Epithelial cell of proximal tubule (primary cell): ENCODE data around the gene PTK6. TPM values are rescaled to one million over a fixed set of nuclear protein-coding genes. Genes with fewer than 3 reads are reported as not detected.
"Not testable (repeated sequence)": the region's sequence is repeated elsewhere in the genome, so short reads cannot be mapped to it uniquely, and the experiment has no call there.

Experiments used
- DNase-seq: peaks from one replicate; pipeline ENCODE4 v3.0.0-alpha.2; 2011; ENCODE audit warnings: low read depth
- H3K4me3 ChIP-seq: 2 replicates; pipeline ENCODE4 v1.5.1; 2011; ENCODE audit warnings: low read depth, mild to moderate bottlenecking, low read length
- total RNA-seq: library from RNA; depleted of rRNA; stranded (reverse); fragments of >200 nt; gene quantifications from 2 replicates; pipeline ENCODE4 v1.2.3, GENCODE V29; 2015
- TF ChIP-seq, protein P1 (sequence below): conservative IDR thresholded peaks from 2 replicates; pipeline ENCODE4 v1.5.1; 2012; ENCODE audit warnings: low read depth, mild to moderate bottlenecking, low read length

Gene PTK6
- total RNA-seq, 1 donor from 2014 or later, result not detected

DNA sequence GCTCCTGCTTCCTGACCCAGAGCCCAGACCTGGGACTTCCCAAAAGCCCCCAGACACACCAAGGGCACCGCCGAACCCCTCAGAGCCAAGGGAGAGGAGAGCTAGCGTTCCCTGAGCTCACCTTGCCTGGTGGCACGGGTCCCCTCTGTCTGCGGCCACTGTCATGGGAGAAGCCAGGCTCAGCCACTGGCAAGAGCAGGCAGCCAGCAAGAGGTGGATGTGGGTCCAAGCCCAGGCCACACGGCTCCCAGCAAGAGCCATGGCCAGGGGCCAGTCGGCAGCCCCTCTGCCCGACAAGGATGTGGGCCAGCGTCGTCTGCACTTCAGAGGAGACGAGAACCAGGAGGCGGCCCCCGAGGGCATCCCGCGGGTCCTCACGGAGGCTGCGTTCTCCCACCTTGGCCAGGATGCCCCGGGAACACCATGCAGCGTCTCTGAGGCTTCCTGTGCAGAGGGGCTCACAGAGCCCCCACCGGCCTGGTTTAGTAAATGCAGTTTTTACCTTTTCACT, 18.8 kb downstream of the PTK6 start:
- TF ChIP-seq, protein P1, sequence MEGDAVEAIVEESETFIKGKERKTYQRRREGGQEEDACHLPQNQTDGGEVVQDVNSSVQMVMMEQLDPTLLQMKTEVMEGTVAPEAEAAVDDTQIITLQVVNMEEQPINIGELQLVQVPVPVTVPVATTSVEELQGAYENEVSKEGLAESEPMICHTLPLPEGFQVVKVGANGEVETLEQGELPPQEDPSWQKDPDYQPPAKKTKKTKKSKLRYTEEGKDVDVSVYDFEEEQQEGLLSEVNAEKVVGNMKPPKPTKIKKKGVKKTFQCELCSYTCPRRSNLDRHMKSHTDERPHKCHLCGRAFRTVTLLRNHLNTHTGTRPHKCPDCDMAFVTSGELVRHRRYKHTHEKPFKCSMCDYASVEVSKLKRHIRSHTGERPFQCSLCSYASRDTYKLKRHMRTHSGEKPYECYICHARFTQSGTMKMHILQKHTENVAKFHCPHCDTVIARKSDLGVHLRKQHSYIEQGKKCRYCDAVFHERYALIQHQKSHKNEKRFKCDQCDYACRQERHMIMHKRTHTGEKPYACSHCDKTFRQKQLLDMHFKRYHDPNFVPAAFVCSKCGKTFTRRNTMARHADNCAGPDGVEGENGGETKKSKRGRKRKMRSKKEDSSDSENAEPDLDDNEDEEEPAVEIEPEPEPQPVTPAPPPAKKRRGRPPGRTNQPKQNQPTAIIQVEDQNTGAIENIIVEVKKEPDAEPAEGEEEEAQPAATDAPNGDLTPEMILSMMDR, result no peak
- DNase-seq, result no peak
- no peak overlapping the region for H3K4me3 ChIP-seq

DNA sequence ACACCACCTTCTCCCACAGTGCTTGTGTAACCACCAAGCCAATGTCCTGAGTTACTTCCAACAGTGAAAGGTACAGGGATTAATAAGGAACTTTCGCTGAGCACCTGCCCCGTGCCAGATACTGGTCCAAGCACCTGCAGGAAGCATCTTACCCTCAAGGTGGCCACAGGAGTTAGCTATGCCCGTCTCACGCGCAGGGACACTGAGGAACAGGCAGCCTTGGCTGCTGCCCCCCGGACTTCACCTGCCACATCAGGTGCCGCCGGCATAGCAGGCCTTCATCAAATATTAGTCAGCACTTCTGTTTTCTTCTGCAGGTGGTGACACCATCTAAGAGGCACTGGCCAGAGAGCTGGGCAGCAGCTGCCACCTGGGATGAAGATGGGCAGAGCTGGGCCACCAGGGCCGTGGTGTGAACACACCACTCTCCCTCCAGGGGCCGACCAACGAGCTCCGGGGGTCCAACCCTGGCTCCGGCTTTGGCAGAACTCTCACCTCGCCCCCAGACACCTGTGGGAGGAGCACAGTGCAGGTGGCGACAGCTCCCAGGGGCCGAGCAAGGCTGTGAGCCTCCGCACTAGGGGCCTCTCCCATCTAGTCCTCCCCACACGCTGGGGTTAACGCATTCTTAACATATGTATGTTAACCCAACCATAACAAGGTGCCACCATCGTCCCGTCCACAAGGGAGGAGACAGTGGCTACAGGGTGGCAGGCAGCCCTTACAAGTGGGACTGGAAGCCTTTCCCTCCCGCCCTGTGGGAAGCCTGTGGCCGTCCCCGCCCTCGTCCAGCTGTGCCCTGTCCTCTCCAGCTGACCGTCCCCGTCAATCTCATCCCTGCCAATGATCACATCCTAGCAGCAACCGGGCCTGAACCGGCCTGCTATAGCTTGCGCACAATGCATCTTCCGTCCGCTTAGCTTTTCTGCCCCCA, 19.5 kb downstream of the PTK6 start:
- DNase-seq, result no peak
- TF ChIP-seq, protein P1, result no peak
- H3K4me3 ChIP-seq, result no peak overlapping the region

DNA sequence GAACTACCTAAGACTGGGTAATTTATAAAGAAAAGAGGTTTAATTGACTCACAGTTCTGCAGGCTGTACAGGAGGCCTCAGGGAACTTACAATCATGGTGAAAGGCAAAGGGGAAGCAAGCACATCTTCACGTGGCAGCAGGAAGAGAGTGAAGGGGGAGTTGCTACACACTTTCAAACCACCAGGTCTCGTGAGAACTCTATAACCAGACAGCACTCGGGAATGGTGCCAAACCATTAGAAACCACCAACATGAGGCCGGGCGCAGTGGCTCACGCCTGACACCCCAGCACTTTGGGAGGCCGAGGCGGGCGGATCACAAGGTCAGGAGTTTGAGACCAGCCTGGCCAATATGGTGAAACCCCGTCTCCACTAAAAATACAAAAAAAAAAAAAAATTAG, 22.7 kb downstream of the PTK6 start:
- H3K4me3 ChIP-seq, DNase-seq: not testable (repeated sequence)

DNA sequence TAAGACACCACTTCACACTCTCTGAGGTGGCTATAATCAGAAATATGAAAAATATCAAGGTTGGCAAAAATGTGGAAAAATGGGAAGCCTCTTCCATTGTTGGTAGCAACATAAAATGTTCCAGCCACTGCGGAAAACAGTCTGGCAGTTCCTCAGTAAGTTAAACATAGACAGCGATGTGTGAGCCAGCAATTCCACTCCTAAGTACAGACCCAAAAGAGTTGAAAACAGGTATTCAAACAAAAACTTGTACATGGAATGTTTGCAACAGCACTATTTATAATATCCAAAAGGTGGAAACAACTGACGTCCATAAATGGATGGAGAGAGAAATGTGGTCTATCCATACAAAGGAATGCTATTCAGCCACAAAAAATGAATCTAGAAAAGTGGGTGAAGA, 24.0 kb downstream of the PTK6 start:
- no peak overlapping the region for H3K4me3 ChIP-seq
- TF ChIP-seq, protein P1, result no peak
- DNase-seq, result no peak

- no peak overlapping the region for H3K4me3 ChIP-seq
- no peak for DNase-seq
- TF ChIP-seq, protein P1, result no peak
These were observed 28.1 kb downstream of the PTK6 start for GRCh38 chr20:63509088-63509564.

- H3K4me3 ChIP-seq, result no peak overlapping the region
- TF ChIP-seq, protein P1, result no peak
- DNase-seq, result no peak
These were observed 29.0 kb downstream of the PTK6 start for GRCh38 chr20:63508072-63508768.

DNA sequence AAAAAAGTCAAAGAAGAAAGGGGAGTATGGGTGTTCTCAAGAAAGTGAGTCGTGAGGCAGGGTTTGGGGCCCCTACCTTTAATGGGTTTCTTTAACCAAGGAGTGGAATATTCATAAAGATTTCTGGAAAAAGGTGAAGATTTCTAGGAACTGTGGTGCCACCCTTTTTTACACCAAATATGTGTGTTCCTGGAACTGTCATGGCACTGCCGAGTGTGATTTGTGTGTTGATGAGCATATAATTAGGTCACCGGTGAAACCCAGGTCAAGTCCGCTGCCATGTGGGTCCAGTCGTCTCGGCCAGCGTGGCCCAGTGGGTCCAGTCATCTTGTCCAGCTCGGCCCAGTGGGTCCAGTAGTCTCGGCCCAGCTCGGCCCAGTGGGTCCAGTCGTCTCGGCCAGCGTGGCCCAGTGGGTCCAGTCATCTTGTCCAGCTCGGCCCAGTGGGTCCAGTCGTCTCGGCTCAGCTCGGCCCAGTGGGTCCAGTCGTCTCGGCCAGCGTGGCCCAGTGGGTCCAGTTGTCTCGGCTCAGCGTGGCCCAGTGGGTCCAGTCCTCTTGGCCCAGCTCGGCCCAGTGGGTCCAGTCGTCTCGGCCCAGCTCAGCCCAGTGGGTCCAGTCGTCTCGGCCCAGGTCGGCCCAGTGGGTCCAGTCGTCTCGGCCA, 30.0 kb downstream of the PTK6 start:
- TF ChIP-seq, protein P1, result no peak
- DNase-seq, result no peak
- H3K4me3 ChIP-seq, result no peak overlapping the region
